ENCODE measurements around the gene MYCBP. TPM values are rescaled to one million over a fixed set of nuclear protein-coding genes. Genes with fewer than 3 reads are reported as not detected.

Gene MYCBP
- total and polyA plus RNA-seq, 2 of the 13 experiments (the other 11 are each of a cell fraction or from before 2014, with no cell fraction given) = 11.4 to 30.4 TPM

DNA sequence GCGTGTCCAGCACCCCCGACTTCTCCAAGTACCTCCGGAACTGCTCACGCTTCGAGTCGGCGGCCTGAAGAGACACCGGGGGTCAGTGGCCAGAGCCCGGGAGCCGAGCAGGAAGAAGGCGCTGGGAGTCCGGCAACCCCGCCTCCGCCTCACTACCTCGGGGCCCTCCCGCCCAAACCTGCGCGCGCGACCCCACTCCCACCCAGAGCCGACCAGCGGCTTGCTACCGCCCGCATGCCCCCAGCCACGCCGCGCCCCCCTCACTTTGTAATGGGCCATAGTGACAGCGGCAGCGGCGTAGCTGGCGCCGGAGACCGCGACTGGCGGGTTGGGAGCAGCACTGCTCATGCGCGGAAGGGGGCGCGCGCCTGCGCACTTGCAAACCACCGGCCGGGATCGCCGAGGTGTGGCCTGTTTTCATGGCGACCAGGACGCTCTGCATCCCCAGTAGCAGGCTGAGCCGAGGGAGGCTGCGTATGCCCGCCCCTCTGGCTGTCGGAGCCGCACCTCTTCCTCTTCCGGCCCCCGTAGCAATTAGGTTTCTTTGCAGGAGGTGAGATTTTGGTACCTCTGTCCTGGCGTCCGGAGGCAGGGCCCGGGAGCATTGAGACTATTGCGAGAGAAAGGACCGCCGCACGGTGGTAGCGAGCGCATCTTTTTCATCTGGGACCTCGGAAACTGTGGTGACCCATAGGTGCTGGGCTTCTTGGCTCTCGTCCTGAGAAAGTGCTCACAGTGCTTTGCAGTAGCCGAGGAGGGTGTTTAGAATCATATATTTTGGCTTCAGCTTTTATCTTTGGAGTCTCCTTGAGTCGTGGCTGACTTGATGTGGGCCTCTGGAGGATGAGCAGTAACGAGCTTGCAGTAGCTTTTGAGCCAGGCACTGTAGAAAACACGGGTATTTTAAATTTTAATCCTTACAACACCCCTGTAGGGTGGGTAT, at the start of gene MYCBP (continued):
- TF ChIP-seq ZNF333 (CRISPR knock-in tag; IDR thresholded peaks at IDR 0.05; ENCODE audit: borderline replicate concordance) = no peak
- TF ChIP-seq, protein P1, sequence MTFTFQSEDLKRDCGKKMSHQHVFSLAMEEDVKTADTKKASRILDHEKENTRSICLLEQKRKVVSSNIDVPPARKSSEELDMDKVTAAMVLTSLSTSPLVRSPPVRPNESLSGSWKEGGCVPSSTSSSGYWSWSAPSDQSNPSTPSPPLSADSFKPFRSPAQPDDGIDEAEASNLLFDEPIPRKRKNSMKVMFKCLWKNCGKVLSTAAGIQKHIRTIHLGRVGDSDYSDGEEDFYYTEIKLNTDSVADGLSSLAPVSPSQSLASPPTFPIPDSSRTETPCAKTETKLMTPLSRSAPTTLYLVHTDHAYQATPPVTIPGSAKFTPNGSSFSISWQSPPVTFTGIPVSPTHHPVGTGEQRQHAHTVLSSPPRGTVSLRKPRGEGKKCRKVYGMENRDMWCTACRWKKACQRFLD (CRISPR knock-in tag; IDR thresholded peaks at IDR 0.05; ENCODE audit: borderline replicate concordance) = 0 out of 2 replicates have a peak, but pooled peaks have one; percentile 67
- TF ChIP-seq ZSCAN30 (CRISPR knock-in tag; IDR thresholded peaks at IDR 0.05) = no peak
- TF ChIP-seq ZNF232 (CRISPR knock-in tag; IDR thresholded peaks at IDR 0.05; ENCODE audit: borderline replicate concordance) = 0 out of 2 replicates have a peak, but pooled peaks have one; percentile 54
- TF ChIP-seq, protein P2, sequence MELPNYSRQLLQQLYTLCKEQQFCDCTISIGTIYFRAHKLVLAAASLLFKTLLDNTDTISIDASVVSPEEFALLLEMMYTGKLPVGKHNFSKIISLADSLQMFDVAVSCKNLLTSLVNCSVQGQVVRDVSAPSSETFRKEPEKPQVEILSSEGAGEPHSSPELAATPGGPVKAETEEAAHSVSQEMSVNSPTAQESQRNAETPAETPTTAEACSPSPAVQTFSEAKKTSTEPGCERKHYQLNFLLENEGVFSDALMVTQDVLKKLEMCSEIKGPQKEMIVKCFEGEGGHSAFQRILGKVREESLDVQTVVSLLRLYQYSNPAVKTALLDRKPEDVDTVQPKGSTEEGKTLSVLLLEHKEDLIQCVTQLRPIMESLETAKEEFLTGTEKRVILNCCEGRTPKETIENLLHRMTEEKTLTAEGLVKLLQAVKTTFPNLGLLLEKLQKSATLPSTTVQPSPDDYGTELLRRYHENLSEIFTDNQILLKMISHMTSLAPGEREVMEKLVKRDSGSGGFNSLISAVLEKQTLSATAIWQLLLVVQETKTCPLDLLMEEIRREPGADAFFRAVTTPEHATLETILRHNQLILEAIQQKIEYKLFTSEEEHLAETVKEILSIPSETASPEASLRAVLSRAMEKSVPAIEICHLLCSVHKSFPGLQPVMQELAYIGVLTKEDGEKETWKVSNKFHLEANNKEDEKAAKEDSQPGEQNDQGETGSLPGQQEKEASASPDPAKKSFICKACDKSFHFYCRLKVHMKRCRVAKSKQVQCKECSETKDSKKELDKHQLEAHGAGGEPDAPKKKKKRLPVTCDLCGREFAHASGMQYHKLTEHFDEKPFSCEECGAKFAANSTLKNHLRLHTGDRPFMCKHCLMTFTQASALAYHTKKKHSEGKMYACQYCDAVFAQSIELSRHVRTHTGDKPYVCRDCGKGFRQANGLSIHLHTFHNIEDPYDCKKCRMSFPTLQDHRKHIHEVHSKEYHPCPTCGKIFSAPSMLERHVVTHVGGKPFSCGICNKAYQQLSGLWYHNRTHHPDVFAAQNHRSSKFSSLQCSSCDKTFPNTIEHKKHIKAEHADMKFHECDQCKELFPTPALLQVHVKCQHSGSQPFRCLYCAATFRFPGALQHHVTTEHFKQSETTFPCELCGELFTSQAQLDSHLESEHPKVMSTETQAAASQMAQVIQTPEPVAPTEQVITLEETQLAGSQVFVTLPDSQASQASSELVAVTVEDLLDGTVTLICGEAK (IDR thresholded peaks at IDR 0.05) = no peak
- TF ChIP-seq, protein P2 (CRISPR knock-in tag; IDR thresholded peaks at IDR 0.05) = peak; percentile 42; the same call in 1 of the 2 replicates
- peak; percentile 44; the same call in 1 of the 2 replicates for TF ChIP-seq ARNT2 (CRISPR knock-in tag; IDR thresholded peaks at IDR 0.05; ENCODE audit: low read depth)
- TF ChIP-seq, protein P3, sequence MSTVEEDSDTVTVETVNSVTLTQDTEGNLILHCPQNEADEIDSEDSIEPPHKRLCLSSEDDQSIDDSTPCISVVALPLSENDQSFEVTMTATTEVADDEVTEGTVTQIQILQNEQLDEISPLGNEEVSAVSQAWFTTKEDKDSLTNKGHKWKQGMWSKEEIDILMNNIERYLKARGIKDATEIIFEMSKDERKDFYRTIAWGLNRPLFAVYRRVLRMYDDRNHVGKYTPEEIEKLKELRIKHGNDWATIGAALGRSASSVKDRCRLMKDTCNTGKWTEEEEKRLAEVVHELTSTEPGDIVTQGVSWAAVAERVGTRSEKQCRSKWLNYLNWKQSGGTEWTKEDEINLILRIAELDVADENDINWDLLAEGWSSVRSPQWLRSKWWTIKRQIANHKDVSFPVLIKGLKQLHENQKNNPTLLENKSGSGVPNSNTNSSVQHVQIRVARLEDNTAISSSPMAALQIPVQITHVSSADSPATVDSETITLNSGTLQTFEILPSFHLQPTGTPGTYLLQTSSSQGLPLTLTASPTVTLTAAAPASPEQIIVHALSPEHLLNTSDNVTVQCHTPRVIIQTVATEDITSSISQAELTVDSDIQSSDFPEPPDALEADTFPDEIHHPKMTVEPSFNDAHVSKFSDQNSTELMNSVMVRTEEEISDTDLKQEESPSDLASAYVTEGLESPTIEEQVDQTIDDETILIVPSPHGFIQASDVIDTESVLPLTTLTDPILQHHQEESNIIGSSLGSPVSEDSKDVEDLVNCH (CRISPR knock-in tag; IDR thresholded peaks at IDR 0.05) = no peak
- no peak for TF ChIP-seq HOXA7 (CRISPR knock-in tag; IDR thresholded peaks at IDR 0.05)
- peak; percentile 82 for TF ChIP-seq AKAP8 (CRISPR knock-in tag; IDR thresholded peaks at IDR 0.05)
- TF ChIP-seq ZFP90 (CRISPR knock-in tag; IDR thresholded peaks at IDR 0.05; ENCODE audit: borderline replicate concordance) = peak; percentile 10; the same call in 1 of the 2 replicates

Data from HepG2 (cell line).